Thyroid gland (tissue), 4 donors: ENCODE data around the gene PLEKHA1.

Experiments
- CTCF ChIP-seq, 6 experiments: fragments of 200-600 bp in 3 of 6; fragments of 450-650 bp in 3 of 6; sonication (generic) in 3 of 6; IDR thresholded peaks; one replicate each; pipeline ENCODE4 v1.5.1; 2016 to 2019; ENCODE audit warnings: antibody characterized with exemption in 6 of 6, mild to moderate bottlenecking in 2 of 6, inconsistent platforms in 1 of 6, moderate library complexity in 1 of 6
- POLR2A ChIP-seq, 2 donors: fragments of 450-650 bp; IDR thresholded peaks; one replicate each; pipeline ENCODE4 v1.6.1; 2017; ENCODE audit warnings: antibody characterized with exemption in 2 of 2, mild to moderate bottlenecking in 2 of 2, moderate library complexity in 1 of 2

GRCh38 chr10:122326806-122327205 lies 47.7 kb upstream of the PLEKHA1 start:
- TF ChIP-seq POLR2A (IDR thresholded peaks at IDR 0.05) (no peak), CTCF (IDR thresholded peaks at IDR 0.05) (no peak)
